GM19468 (cell line): Measurements from ENCODE around the gene USP7.
"Not testable (repeated sequence)": the region's sequence is repeated elsewhere in the genome, so short reads cannot be mapped to it uniquely, and the experiment has no call there.

Experiments used
- ATAC-seq: cut with Tn5 transposase; IDR thresholded peaks from one replicate; pipeline ENCODE4 v1.9.1; 2021; ENCODE audit warnings: mild to moderate bottlenecking, moderate library complexity, moderate number of reproducible peaks; ENCODE audit not compliant: unreplicated experiment; ENCODE audit errors: extremely low read depth

USP7 gene

DNA sequence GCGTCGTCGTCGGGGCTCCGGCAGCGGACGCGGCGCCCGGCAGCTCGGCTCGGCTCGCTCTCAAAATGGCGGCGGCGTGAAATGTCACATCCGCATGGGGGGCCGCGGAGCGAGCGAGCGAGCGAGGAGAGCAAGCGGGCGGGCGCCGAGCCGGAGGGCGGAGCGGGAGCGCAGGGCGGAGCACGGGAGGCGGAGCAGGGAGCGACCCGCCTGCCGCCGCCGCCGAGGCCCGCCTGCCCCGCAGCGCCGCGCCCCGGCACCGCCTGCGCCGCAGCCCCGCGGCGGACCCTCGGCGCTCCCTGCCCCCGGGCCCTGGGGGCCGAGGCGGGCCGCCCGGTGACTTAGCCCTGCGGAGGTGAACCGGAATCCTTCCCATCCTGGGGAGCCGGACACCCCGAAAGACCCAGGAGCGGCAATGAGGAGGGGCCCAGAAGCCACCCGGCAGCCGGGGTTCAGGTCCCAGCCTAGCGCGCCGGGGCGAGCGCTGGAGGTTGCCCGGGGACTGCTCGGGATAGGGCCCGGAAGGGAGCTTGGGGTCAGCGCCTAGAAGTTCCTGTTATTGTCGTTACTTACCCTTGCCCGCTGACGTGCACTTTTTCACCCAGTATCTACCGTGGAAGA lies at the start of gene USP7:
TSS of gene USP7 (minus strand) at position 86 of the 621 bp plus-strand sequence. CDS start 621 bp downstream, outside the sequence.
- peak; percentile 88 for ATAC-seq

DNA sequence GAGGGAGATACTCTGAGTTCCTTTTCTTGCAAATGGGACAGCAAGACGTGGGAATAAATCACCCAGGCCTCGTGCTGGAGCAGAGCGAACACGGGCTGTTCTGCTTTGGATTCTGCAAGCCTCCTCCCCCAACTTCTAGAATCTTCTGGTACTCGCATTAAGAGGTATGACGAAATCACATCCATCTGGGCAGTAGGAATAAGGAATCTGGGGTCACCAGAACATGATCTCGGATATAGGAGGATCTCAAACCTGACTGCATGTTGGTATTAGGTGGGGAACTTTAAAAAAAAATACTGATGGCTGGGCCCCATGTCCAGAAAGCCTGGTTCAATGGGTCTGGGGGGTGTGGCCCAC lies 49.8 kb upstream of the USP7 start:
- ATAC-seq, result no peak

DNA sequence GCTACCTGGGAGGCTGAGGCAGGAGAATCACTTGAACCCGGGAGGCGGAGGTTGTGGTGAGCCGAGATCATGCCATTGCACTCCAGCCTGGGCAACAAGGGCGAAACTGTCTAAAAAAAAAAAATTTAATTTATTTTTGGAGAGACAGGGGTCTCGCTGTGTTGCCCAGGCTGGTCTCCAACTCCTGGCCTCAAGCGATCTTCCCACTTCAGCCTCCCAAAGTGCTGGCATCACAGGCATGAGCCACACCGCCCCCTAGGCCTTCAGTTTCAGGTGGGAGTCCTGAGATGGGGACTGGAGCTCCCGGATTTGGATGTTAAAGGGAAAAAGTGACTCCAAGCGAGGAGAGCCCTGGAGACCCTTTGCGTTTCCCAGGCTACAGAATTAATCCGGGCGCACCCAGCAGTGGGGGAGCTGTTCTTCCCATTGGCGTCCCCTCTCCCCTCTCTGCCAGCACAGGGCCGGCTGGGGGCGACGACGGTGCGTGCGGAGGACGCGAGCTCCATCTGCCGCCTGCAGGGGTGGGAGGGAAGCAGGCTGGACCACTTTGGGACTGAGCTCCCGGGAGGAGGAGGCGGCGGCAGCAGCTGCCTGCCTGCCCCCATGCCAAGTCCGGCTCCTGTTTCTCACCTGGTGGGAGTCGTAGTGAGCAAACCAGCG lies 49.3 kb upstream of the USP7 start:
- ATAC-seq, result no peak

DNA sequence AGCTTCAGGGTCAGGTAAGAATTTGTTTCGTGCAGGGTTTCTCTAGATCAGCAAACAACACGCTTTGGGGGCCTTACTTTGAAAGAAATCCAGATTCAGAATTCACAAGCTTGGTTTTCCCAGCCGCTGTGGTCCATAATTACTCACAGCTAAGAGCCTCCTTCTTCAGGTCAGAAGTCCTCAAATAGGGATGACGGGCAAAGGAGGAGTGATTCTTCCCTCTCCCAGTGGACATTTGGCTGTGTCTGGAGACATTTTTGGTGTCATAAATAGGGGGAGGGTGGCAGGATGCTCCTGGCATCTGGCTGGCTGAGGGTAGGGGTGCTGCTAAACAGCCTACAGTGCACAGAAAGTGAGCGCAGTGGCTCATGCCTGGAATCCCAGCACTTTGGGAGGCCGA lies 48.6 kb upstream of the USP7 start:
- no peak for ATAC-seq

DNA sequence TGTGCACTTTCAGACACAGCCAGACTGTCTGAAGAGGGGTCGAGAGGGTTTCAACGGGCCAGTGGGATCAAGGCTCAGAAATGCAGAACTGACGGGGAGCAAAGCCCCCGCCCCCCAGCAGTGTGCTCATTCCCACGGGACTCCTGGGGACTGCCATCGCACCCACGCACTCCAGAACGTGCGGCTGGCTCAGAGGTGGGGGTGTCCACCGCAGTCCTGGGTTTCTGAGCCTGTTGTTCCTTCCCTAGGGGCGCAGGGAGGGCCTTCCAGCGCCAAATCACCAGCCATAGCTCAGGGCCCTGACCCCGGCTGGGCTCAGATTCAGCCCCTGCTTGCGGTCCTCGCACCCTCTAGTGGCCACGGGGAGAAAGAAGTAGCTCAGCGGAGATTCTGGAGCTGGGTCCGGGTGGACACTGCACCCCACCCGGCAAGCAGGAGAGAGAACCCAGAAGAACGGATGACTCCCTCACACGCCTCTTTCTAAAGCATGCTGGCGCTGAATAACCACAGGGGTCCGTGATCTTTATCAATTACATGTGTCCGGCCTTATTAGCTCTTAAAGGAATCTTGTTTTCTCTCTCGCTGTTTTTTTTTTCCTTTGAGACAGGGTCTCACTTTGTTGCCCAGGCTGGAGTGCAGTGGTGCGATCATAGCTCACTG lies 45.0 kb upstream of the USP7 start:
- no peak for ATAC-seq

DNA sequence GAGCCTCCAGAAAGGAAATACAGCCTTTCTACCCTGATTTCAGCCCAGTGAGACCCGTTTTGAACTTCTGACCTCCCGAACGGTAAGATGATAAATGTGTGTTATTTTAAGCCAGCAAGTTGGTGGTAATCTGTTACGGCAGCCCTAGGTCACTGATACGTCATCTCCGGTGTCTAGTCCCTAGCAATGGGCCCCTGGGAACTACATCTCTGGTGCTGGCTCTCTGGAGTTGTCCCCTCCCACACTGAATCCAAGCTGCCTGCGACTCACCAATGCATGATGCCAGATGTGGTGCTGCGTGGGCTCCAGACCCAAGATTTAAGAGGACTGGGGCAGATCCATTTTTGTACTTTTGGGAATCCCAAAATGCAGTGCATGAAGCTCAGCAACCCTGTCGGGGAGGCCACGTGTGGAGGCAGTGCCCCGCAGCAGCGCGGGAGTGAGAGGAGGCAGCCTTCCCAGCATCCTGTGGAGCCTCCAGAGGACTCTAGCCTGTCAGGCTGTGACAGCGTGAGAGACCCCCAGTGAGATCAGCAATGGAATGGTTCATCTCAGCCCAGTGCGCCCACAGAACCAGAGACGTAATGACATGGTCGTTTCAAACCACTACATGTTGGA lies 43.6 kb upstream of the USP7 start:
- ATAC-seq, result no peak

DNA sequence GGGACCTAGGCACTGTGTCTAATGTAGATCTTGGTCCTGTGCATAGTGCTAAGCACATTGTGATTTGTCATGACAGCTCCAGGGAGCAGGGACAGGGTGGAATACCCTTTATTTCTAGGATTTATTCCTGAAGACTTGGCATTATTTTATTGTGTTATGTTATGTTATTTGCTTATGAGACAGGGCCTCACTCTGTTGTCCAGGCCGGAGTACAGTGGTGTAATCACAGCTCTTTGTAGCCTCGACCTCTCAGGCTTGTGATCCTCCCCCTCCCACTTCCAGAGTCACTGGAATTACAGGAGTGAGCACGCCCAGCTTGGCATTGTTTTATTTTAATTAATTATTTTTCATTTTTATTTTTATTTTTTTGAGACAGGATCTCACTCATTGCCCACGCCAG lies 40.5 kb upstream of the USP7 start:
- ATAC-seq, result no peak

DNA sequence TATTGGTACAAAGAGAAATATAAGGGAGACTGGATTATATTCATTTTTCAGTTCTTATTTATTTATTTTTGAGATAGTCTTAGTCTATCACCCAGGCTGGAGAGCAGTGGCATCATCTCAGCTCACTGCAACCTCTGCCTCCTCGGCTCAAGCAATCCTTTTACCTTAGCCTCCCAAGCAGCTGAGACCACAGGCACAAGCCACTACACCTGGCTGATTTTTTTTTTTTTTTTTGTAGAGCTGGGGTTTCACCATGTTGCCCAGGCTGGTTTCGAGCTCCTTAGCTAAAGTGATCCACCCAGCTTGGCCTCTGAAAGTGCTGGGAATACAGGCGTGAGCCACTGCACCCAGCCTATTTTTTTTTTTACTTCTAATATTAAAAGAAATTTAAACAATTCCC lies 40.1 kb upstream of the USP7 start:
- no peak for ATAC-seq

DNA sequence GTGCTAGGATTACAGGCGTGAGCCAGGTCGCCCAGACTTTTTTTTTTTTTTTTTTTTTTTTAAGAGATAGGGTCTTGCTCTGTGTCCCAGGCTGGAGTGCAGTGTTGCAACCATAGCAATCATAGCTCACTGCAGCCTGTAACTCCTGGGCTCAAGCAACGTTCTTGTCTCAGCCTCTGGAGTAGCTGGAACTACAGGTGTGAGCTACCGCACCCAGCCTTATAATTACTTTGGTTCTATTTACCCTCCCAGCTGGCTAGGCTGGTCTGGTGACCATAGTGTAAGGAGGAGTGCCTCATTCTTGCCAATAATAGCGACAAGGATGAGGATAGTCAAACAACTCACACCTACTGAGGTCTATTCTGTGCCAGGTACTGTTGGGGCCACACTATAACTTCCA lies 39.6 kb upstream of the USP7 start:
- no peak for ATAC-seq

DNA sequence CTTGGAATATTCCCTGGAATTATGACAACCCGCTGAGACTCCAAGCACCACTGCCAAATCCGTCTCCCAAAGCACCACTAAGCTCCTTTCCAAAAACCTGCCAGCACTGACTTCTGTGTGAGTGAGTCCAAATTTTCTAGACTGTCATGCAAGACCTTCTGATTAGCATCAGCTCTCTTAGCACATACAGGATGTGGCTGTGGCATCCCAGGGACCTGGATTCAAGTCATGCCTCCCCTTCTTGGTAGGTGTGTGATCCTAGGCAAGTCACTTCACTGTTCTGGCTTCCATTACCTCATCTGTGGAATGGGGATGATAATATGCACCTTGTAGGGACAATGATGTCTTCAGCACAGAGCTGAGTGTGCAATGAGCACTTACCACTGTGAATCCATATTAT lies 38.3 kb upstream of the USP7 start:
- no peak for ATAC-seq

DNA sequence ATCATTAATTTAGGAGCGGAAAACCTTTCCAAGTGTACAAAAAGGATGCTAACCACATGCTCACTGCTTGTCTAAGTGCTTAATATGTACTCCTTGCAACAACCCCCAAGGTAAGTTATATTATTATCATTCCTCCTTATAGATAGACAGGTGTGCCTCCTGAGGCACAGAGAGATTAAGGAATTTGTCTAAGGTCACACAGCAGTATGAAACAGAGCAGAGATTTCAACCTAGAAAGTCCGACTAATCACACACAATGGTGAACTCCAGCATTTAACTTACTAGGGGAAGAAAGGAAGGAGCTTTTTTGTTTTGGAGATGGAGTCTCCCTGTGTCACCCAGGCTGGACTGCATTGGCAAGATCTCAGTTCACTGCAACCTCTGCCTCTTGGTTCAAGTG lies 37.0 kb upstream of the USP7 start:
- ATAC-seq, result no peak

DNA sequence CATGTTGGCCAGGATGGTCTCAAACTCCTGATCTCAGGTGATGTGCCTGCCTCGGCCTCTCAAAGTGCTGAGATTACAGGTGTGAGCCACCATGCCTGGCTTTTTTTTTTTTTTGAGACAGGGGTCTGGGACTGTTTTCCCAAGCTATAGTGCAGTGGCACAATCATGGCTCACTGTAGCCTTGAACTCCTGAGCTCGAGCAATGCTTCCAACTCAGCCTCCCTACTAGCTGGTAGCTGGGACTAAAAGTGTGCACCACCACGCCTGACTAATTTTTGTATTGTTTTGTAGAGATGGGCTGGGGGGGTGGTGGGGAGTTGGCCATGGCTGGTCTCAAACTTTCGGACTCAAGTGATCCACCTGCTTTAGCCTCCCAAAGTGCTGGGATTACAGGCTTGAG lies 36.1 kb upstream of the USP7 start:
- no peak for ATAC-seq

DNA sequence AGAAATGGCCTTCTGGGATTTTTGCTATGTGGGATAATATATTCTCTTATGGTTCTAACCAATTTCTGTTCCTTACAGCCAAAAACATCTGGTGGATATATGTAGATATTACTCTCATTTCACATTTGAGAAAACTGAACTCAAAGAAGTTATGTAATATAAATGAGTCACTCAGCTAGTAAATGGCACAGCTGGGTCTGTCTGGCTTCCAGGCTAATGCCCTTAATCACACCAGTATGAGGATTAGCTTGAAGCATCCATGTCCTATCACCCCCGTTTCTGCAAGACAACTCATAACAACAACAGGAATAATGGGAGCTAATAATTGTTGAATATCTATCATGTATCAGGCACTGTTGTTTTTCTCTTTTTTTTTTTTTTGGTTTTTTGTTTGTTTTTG lies 34.4 kb upstream of the USP7 start:
- no peak for ATAC-seq

DNA sequence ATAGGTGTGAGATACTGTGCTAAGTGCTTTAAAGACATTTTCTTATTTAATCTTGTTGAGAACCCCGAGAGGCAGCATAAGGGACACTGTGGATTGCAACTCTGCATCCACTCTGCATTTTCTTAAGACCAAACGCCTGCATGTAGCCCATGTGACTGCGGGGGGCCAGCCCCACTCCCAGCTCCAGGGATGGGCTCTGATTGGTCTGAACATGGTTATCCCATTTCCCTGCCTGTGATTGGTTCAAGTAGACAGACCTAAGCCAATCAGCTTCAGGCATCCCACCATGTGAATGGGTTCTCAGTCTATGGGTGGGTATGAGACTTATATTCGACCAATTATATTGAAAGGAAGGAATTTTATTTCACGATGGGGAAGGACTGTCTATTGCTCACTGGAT lies 33.2 kb upstream of the USP7 start:
- ATAC-seq, result no peak

DNA sequence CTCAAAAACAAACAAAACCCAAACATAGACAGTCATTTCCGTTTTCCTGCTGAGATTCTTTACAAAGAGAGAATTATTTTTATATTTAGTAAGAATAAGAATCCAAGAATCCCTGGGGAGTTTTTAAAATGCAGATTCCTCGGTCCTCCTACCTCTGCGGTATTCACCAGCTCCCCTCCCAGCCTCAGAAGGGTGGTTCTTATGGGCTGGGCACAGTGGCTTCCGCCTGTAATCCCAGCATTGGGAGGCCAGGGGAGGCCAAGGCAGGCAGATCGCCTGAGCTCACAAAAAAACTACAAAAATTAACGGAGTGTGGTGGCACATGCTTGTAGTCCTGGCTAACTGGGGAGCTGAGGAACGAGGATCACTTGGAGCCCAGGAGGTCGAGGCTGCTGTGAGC lies 26.7 kb upstream of the USP7 start:
- ATAC-seq, result no peak

DNA sequence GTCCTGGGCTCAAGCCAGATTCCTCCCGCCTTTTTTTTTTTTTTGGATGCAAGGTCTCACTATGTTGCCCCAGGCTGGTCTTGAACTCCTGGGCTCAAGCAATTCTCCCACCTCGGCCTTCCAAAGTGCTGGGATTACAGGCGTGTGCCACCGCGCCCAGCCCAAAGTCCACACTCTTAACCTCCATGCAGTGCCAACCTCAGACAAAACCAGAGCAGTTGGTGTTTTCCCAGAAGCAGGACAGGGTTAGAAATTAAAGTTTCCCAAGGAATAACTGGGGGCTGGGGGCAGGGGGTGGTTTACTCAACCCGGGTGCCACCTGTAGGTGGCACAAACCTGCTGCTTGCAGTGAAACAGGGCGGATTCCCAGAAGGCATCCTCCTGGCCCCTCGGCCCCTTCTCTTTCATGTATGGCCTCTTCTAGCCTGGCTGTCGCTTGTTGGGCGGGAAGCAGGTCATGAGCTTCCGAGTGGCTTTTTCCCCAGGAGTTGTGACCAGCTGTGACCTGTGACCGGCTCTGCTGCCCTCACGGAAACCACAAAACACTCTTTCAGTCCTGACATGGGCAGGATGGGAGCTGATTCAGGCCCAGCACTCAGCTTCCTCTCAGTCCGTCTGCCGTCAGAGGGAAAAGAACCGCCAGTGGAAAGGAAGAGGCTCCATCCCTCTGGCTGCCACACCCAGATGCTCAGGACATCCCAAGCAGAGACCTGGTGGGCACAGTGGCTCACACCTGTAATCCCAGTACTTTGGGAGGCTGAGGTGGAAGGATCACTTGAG lies 25.6 kb upstream of the USP7 start:
- ATAC-seq, result no peak

DNA sequence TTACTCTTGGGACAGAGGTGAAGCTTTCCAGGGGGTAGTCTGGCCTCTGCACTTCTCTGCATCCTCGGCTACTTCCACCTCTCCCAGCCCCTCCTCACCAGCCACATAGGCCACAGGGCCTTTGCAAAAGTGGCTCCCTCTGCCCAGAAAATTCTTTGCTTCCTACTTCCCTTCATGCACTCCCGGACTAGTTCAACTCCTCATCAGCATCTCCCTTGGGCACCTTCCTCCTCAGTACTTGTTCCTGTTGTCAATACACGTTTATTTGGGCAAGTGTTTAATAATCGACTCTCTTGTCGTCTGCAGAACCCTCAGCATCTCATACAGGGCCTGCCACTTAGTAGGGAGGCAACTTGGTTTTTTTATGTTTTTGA lies 23.1 kb upstream of the USP7 start:
- ATAC-seq, result no peak

DNA sequence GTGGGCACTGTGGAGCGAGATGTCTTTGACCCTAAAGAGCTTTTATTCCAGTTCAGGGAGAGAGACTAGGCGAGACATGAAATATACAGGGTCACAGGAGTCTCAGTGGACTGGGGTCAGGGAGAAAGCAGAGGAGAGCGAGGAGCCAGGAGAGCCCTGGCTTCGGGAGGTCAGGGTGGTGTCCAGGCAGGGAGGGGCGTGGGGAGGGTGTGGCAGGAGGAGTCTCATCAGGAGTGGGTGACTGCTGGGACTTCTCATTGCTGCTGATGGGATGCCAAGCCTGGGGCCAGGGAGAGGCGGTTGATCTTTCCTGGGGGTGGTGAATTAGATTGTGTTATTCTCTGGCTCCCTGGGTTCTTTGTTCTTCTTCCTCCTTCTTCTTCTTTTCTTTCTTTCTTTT lies 22.4 kb upstream of the USP7 start:
- no peak for ATAC-seq

DNA sequence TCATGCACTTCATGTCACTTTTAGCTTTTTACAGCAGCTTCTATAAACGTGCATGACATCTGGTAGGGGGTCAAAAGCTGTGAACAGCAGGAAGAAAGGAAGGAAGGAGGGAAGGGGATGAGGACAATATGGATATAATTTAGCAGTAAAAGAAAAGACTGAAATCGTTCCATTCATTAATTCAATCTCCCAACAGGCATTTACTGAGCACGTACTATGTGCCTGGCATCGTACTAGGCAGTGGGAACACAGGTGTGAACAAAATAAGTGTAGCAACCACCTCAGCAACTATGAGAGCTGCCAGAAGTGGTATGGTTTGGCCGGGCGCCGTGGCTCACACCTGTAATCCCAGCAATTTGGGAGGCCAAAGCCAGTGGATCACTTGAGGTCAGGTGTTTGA lies 19.1 kb upstream of the USP7 start:
- ATAC-seq, result no peak

DNA sequence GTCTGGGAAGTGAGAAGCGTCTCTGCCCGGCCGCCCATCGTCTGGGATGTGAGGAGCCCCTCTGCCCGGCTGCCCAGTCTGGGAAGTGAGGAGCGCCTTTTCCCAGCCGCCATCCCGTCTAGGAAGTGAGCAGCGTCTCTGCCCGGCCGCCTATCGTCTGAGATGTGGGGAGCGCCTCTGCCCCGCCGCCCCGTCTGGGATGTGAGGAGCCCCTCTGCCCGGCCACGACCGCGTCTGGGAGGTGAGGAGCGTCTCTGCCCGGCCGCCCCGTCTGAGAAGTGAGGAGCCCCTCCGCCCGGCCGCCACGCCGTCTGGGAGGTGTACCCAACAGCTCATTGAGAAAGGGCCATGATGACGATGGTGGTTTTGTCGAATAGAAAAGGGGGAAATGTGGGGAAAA lies 18.2 kb upstream of the USP7 start:
- not testable (repeated sequence) for ATAC-seq

DNA sequence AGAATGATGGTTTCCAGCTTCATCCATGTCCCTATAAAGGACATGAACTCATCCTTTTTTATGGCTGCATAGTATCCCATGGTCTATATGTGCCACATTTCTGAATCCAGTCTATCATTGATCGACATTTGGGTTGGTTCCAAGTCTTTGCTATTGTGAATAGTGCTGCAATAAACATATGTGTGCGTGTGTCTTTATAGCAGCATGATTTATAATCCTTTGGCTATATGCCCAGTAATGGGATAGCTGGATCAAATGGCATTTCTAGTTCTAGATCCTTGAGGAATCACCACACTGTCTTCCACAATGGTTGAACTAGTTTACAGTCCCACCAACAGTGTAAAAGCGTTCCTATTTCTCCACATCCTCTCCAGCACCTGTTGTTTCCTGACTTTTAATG lies 12.5 kb upstream of the USP7 start:
- not testable (repeated sequence) for ATAC-seq
